ENCODE measurements around the gene UBASH3B. TPM values are rescaled to one million over a fixed set of nuclear protein-coding genes. Genes with fewer than 3 reads are reported as not detected.

Gene UBASH3B
- total and polyA plus RNA-seq, 9 donors, result 0.31 to 5.9 (median 1.8) TPM

DNA sequence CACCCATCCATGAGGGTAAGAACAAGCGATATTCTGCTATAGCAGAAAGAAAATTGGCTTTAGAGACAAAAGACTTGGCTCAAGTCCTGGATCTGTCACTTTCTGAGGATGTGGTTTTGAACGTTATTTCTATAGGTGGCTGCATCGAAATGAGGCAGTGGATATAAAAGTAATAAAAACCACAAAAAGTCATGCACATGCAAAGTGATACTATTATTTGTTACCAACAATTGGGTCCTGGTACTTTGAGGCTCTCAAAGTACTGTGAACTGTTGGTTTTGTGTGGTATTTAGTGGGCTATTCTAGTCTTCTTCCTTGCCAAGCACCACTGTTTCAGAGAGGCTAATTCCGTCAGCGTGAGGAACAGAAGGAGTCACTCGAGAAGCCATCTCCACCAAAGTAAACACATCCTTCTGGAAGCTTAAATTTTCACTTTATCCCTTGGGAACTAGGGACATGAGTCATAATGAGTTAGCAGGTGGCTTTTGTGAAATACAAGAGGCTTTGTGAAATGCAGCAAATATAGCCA lies 13.1 kb downstream of the UBASH3B start:
- 77 to 90% (median 85%) methylated on average over 6 of the region's 6 CpGs for WGBS, 3 donors
- Histone ChIP-seq H3K4me1 (ENCODE audit: insufficient read depth) (no peaks in the 10 kb centered on the region), H3K9me3 (no peaks in the 10 kb centered on the region), H3K27me3 (no peaks in the 10 kb centered on the region), H3K4me3 (no peak overlapping the region), H3K27ac (no peak overlapping the region), H3K36me3 (no peaks in the 10 kb centered on the region)
- TF ChIP-seq CTCF (IDR thresholded peaks at IDR 0.05), result no peak
- TF ChIP-seq EP300 (IDR thresholded peaks at IDR 0.05), result no peak
- no peak for TF ChIP-seq POLR2A (IDR thresholded peaks at IDR 0.05)
- intact Hi-C loops (cut with DNase I), result no loop called here
- no peak for DNase-seq

- Histone ChIP-seq H3K27me3 (no peaks in the 10 kb centered on the region), H3K9me3 (no peaks in the 10 kb centered on the region), H3K36me3 (no peaks in the 10 kb centered on the region), H3K4me3 (no peak overlapping the region), H3K27ac (no peak overlapping the region), H3K4me1 (ENCODE audit: insufficient read depth) (no peaks in the 10 kb centered on the region)
- 91 to 98% (median 94%) methylated on average over 1 of the region's 1 CpG for WGBS, 3 donors
- DNase-seq, result no peak
- TF ChIP-seq CTCF (IDR thresholded peaks at IDR 0.05), result no peak
- TF ChIP-seq POLR2A (IDR thresholded peaks at IDR 0.05), result no peak
- no peak for TF ChIP-seq EP300 (IDR thresholded peaks at IDR 0.05)
- intact Hi-C loops (cut with DNase I), result no loop called here
Observed at GRCh38 chr11:122670131-122670530, 14.6 kb downstream of the UBASH3B start.

DNA sequence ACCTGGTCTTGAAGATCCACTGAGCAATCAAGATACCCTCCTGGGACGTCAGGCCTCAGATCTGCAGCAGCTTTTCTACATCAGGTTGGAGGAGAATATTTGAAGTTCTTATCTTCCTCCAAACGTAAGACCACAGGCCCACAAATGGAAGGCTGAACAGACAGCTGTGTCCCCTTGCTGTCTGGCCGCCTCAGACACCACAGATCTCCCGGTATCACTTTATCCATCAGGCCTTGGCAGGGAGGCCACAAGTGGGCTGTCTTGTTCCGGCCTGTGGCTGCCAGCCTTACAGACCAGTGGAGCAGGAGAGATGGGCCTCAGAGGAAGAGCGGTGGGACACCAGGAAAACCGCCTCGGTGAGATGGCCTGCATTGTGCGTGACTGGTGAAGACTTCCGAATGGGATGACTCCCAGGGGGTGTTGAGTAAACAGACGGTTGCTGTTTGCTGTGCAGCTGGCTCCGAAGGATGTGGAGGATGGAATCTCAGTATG lies 15.9 kb downstream of the UBASH3B start:
- intact Hi-C loops (cut with DNase I), result no loop called here
- WGBS, 3 donors, result 67 to 76% (median 69%) methylated on average over 12 of the region's 12 CpGs
- no peak for DNase-seq
- Histone ChIP-seq H3K4me3 (no peak overlapping the region), H3K9me3 (no peaks in the 10 kb centered on the region), H3K4me1 (ENCODE audit: insufficient read depth) (no peaks in the 10 kb centered on the region), H3K27me3 (no peaks in the 10 kb centered on the region), H3K36me3 (no peaks in the 10 kb centered on the region), H3K27ac (no peak overlapping the region)
- TF ChIP-seq CTCF (IDR thresholded peaks at IDR 0.05) (no peak), EP300 (IDR thresholded peaks at IDR 0.05) (no peak), POLR2A (IDR thresholded peaks at IDR 0.05) (no peak)

GRCh38 chr11:122672892-122673291 lies 17.4 kb downstream of the UBASH3B start:
- no peak for TF ChIP-seq POLR2A (IDR thresholded peaks at IDR 0.05)
- Histone ChIP-seq H3K36me3 (no peaks in the 10 kb centered on the region), H3K4me1 (ENCODE audit: insufficient read depth) (no peaks in the 10 kb centered on the region), H3K9me3 (no peaks in the 10 kb centered on the region), H3K27ac (no peak overlapping the region), H3K4me3 (no peak overlapping the region), H3K27me3 (no peaks in the 10 kb centered on the region)
- intact Hi-C loops (cut with DNase I), result no loop called here
- no peak for DNase-seq
- 92 to 95% (median 95%) methylated on average over 4 of the region's 4 CpGs for WGBS, 3 donors

- Histone ChIP-seq H3K36me3 (no peaks in the 10 kb centered on the region), H3K9me3 (no peaks in the 10 kb centered on the region), H3K4me1 (ENCODE audit: insufficient read depth) (no peaks in the 10 kb centered on the region), H3K4me3 (no peak overlapping the region), H3K27me3 (no peaks in the 10 kb centered on the region), H3K27ac (no peak overlapping the region)
- TF ChIP-seq CTCF (IDR thresholded peaks at IDR 0.05) (no peak), POLR2A (IDR thresholded peaks at IDR 0.05) (no peak), EP300 (IDR thresholded peaks at IDR 0.05) (no peak)
- intact Hi-C loops (cut with DNase I), result no loop called here
- DNase-seq, result no peak
Observed at GRCh38 chr11:122673701-122674100, 18.2 kb downstream of the UBASH3B start.
